ENCODE results near the gene RRM1.

GRCh38 chr11:4090258-4090657 is 4.3 kb upstream of the RRM1 start:
- TF ChIP-seq, protein P1, sequence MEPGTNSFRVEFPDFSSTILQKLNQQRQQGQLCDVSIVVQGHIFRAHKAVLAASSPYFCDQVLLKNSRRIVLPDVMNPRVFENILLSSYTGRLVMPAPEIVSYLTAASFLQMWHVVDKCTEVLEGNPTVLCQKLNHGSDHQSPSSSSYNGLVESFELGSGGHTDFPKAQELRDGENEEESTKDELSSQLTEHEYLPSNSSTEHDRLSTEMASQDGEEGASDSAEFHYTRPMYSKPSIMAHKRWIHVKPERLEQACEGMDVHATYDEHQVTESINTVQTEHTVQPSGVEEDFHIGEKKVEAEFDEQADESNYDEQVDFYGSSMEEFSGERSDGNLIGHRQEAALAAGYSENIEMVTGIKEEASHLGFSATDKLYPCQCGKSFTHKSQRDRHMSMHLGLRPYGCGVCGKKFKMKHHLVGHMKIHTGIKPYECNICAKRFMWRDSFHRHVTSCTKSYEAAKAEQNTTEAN (CRISPR knock-in tag; IDR thresholded peaks at IDR 0.05), result no peak
- TF ChIP-seq RAD21 (CRISPR knock-in tag; conservative IDR thresholded peaks at IDR 0.05 in 1 of 2, IDR thresholded peaks at IDR 0.05 in 1 of 2), result no peak
- no peak for TF ChIP-seq SMARCB1 (IDR thresholded peaks at IDR 0.05; ENCODE audit: insufficient read length, low read depth)
- no peak for TF ChIP-seq FOXJ3 (CRISPR knock-in tag; IDR thresholded peaks at IDR 0.05)
- TF ChIP-seq, protein P2, sequence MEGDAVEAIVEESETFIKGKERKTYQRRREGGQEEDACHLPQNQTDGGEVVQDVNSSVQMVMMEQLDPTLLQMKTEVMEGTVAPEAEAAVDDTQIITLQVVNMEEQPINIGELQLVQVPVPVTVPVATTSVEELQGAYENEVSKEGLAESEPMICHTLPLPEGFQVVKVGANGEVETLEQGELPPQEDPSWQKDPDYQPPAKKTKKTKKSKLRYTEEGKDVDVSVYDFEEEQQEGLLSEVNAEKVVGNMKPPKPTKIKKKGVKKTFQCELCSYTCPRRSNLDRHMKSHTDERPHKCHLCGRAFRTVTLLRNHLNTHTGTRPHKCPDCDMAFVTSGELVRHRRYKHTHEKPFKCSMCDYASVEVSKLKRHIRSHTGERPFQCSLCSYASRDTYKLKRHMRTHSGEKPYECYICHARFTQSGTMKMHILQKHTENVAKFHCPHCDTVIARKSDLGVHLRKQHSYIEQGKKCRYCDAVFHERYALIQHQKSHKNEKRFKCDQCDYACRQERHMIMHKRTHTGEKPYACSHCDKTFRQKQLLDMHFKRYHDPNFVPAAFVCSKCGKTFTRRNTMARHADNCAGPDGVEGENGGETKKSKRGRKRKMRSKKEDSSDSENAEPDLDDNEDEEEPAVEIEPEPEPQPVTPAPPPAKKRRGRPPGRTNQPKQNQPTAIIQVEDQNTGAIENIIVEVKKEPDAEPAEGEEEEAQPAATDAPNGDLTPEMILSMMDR (IDR thresholded peaks at IDR 0.05 in 2 of 3, conservative IDR thresholded peaks at IDR 0.05 in 1 of 3; ENCODE audit: insufficient read depth in 2 of 3, low read depth in 1 of 3, low read length in 3 of 3), result no peak
- TF ChIP-seq PHF8 (IDR thresholded peaks at IDR 0.05; ENCODE audit: borderline replicate concordance, low read length), result no peak
- no peak for TF ChIP-seq ZNF609 (CRISPR knock-in tag; IDR thresholded peaks at IDR 0.05; ENCODE audit: borderline replicate concordance)
- no peak for TF ChIP-seq FOS (IDR thresholded peaks at IDR 0.05; ENCODE audit: extremely low read depth, insufficient read length)
- TF ChIP-seq POLR2A (conservative IDR thresholded peaks at IDR 0.05), result no peak
- TF ChIP-seq CLOCK (CRISPR knock-in tag; IDR thresholded peaks at IDR 0.05; ENCODE audit: borderline replicate concordance), result no peak
- TF ChIP-seq SIN3A (IDR thresholded peaks at IDR 0.05; ENCODE audit: borderline replicate concordance in 2 of 2, control insufficient read depth in 1 of 2, low read depth in 2 of 2, low read length in 2 of 2), result no peak
- no peak for TF ChIP-seq TBL1XR1 (IDR thresholded peaks at IDR 0.05; ENCODE audit: low read length in 2 of 2)
- TF ChIP-seq ZBTB1 (CRISPR knock-in tag; IDR thresholded peaks at IDR 0.05; ENCODE audit: borderline replicate concordance, low read depth), result no peak
- no peak for TF ChIP-seq MED1 (CRISPR knock-in tag; IDR thresholded peaks at IDR 0.05; ENCODE audit: borderline replicate concordance)
